ENCODE data around the gene WDFY1. TPM values are rescaled to one million over a fixed set of nuclear protein-coding genes. Genes with fewer than 3 reads are reported as not detected.

Gene WDFY1
- total and polyA plus RNA-seq, 9 of the 15 experiments (the other 6 are each of a cell fraction or from before 2014, with no cell fraction given), result 5.4 to 27.6 (median 17.5) TPM

DNA sequence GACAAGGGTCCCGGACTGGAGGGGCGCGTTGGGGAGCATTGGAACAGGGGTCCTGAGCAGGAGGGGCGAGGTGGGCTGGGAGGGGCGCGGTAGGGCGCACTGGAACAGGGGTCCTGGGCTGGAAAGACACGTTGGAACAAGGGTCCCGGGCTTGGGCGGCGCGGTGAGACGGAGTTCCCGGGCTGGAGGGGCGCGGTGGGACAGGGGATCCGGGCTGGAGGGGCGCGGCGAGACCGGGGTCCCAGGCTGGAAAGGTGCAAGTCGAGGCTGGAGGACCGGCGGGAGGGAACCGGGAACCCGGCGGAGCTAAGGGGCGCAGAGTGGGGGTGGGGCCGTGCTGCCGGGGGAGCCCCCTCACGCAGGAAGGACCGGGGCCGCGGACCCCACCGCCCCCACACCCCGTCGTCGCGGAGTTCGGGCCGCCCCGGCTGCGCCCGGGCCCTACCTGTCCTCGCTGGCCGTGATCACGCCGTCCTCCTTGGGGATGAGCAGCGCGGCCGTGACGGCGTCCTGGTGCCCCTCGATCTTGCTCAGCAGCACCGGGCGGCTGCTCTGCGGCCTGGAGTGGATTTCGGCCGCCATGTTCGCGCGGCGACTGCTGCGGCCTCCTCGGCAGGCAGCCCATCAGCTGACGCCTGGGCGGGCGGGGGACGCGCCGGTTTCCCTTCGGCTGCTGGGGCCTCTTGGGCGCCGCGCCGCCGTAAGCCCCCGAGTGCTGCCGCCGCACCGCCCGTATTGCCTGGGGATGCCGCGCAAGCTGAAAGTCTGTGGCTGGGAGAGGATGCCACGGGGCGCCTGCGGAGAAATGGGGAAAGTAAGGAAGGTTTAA is at the start of gene WDFY1 (continued):
- TF ChIP-seq, protein P1, sequence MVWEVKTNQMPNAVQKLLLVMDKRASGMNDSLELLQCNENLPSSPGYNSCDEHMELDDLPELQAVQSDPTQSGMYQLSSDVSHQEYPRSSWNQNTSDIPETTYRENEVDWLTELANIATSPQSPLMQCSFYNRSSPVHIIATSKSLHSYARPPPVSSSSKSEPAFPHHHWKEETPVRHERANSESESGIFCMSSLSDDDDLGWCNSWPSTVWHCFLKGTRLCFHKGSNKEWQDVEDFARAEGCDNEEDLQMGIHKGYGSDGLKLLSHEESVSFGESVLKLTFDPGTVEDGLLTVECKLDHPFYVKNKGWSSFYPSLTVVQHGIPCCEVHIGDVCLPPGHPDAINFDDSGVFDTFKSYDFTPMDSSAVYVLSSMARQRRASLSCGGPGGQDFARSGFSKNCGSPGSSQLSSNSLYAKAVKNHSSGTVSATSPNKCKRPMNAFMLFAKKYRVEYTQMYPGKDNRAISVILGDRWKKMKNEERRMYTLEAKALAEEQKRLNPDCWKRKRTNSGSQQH (CRISPR knock-in tag; IDR thresholded peaks at IDR 0.05), result no peak
- TF ChIP-seq, protein P2, sequence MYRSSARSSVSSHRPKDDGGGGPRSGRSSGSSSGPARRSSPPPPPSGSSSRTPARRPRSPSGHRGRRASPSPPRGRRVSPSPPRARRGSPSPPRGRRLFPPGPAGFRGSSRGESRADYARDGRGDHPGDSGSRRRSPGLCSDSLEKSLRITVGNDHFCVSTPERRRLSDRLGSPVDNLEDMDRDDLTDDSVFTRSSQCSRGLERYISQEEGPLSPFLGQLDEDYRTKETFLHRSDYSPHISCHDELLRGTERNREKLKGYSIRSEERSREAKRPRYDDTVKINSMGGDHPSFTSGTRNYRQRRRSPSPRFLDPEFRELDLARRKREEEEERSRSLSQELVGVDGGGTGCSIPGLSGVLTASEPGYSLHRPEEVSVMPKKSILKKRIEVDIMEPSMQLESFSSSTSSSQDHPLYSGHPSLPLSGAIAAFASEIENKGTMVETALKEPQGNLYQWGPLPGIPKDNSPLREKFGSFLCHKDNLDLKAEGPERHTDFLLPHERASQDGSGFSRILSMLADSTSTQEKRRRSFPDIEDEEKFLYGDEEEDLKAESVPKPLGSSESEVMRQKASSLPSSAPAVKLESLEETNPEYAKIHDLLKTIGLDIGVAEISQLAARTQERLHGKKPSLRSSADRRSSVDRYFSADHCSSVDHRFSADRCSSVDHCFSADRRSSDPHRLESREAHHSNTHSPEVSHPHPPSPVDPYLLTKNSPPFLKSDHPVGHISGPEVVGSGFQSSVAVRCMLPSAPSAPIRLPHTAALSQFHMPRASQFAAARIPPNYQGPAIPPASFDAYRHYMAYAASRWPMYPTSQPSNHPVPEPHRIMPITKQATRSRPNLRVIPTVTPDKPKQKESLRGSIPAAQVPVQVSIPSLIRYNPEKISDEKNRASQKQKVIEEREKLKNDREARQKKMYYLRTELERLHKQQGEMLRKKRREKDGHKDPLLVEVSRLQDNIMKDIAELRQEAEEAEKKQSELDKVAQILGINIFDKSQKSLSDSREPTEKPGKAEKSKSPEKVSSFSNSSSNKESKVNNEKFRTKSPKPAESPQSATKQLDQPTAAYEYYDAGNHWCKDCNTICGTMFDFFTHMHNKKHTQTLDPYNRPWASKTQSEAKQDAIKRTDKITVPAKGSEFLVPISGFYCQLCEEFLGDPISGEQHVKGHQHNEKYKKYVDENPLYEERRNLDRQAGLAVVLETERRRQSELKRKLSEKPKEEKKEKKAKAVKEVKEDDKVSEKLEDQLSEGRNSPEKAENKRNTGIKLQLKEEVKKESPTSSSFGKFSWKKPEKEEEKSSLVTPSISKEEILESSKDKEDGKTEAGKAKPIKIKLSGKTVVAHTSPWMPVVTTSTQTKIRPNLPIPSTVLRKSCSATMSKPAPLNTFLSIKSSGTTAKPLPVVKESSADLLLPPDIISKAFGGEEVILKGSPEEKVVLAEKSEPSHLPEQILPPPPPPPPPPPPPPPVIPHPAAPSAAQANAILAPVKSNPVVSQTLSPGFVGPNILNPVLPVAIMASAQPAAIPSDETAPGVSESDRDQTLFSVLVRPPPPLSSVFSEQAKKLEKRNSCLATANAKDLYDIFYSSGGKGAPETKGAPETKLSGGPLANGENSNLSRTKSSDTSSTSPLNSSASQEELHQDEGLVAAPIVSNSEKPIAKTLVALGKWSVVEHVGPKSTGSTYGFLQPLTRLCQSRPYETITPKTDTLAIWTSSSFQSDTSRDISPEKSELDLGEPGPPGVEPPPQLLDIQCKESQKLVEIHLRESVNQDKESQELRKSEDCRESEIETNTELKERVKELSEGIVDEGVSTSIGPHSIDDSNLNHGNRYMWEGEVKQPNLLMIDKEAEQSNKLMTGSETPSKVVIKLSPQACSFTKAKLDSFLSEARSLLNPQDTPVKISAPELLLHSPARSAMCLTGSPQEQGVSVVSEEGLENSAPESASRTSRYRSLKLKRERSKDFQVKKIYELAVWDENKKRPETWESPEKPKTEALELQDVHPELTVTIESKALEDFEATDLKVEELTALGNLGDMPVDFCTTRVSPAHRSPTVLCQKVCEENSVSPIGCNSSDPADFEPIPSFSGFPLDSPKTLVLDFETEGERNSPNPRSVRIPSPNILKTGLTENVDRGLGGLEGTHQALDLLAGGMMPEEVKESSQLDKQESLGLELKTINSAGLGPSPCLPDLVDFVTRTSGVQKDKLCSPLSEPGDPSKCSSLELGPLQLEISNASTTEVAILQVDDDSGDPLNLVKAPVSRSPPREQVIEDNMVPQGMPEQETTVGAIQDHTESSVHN (IDR thresholded peaks at IDR 0.05; ENCODE audit: borderline replicate concordance in 1 of 2, low read depth in 1 of 2), result no peak
- TF ChIP-seq GATAD2A (IDR thresholded peaks at IDR 0.05) (no peak), IRF2 (CRISPR knock-in tag; IDR thresholded peaks at IDR 0.05) (no peak), HDAC1 (IDR thresholded peaks at IDR 0.05) (peak in 1 of 2 experiments; percentile 71; a peak in 2 of 4 replicates), STAG1 (CRISPR knock-in tag; IDR thresholded peaks at IDR 0.05; ENCODE audit: borderline replicate concordance) (no peak), NR3C1 (CRISPR knock-in tag; IDR thresholded peaks at IDR 0.05) (no peak), SMAD2 (IDR thresholded peaks at IDR 0.05; ENCODE audit: low read depth, low read length) (no peak), ESRRB (CRISPR knock-in tag; IDR thresholded peaks at IDR 0.05; ENCODE audit: borderline replicate concordance) (no peak)
- TF ChIP-seq, protein P3, sequence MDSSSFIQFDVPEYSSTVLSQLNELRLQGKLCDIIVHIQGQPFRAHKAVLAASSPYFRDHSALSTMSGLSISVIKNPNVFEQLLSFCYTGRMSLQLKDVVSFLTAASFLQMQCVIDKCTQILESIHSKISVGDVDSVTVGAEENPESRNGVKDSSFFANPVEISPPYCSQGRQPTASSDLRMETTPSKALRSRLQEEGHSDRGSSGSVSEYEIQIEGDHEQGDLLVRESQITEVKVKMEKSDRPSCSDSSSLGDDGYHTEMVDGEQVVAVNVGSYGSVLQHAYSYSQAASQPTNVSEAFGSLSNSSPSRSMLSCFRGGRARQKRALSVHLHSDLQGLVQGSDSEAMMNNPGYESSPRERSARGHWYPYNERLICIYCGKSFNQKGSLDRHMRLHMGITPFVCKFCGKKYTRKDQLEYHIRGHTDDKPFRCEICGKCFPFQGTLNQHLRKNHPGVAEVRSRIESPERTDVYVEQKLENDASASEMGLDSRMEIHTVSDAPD (CRISPR knock-in tag; IDR thresholded peaks at IDR 0.05), result no peak
- TF ChIP-seq, protein P4, sequence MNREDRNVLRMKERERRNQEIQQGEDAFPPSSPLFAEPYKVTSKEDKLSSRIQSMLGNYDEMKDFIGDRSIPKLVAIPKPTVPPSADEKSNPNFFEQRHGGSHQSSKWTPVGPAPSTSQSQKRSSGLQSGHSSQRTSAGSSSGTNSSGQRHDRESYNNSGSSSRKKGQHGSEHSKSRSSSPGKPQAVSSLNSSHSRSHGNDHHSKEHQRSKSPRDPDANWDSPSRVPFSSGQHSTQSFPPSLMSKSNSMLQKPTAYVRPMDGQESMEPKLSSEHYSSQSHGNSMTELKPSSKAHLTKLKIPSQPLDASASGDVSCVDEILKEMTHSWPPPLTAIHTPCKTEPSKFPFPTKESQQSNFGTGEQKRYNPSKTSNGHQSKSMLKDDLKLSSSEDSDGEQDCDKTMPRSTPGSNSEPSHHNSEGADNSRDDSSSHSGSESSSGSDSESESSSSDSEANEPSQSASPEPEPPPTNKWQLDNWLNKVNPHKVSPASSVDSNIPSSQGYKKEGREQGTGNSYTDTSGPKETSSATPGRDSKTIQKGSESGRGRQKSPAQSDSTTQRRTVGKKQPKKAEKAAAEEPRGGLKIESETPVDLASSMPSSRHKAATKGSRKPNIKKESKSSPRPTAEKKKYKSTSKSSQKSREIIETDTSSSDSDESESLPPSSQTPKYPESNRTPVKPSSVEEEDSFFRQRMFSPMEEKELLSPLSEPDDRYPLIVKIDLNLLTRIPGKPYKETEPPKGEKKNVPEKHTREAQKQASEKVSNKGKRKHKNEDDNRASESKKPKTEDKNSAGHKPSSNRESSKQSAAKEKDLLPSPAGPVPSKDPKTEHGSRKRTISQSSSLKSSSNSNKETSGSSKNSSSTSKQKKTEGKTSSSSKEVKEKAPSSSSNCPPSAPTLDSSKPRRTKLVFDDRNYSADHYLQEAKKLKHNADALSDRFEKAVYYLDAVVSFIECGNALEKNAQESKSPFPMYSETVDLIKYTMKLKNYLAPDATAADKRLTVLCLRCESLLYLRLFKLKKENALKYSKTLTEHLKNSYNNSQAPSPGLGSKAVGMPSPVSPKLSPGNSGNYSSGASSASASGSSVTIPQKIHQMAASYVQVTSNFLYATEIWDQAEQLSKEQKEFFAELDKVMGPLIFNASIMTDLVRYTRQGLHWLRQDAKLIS (CRISPR knock-in tag; IDR thresholded peaks at IDR 0.05), result no peak; the same call in 1 of the 2 replicates

All from K562 (cell line).